Vagina (tissue), 2 donors: ENCODE measurements around the gene COLQ. TPM values are rescaled to one million over a fixed set of nuclear protein-coding genes. Genes with fewer than 3 reads are reported as not detected.

Experiments used
- DNase-seq, 2 donors: peaks; one replicate each; pipeline ENCODE4 v3.0.0-alpha.2; 2017; ENCODE audit errors: extremely low spot score in 2 of 2
- H3K27ac ChIP-seq: fragments of 200-600 bp; sonication (generic); one replicate; pipeline ENCODE4 v1.5.1; 2019
- H3K27me3 ChIP-seq: fragments of 200-600 bp; sonication (generic); one replicate; pipeline ENCODE4 v1.5.1; 2019
- H3K36me3 ChIP-seq, 2 donors: fragments of 200-600 bp; sonication (generic); one replicate each; pipeline ENCODE4 v1.5.1; 2017 to 2019
- H3K4me1 ChIP-seq: fragments of 200-600 bp; sonication (generic); one replicate; pipeline ENCODE4 v1.5.1; 2019
- H3K4me3 ChIP-seq, 2 donors: fragments of 200-600 bp; sonication (generic); 1 replicate in 1 of 2; 2 replicates in 1 of 2; pipeline ENCODE4 v1.5.1; 2016 to 2019
- H3K9me3 ChIP-seq: fragments of 200-600 bp; sonication (generic); one replicate; pipeline ENCODE4 v1.5.1; 2019
- CTCF ChIP-seq, 3 experiments: fragments of 450-650 bp in 2 of 3; fragments of 200-600 bp in 1 of 3; sonication (generic) in 1 of 3; IDR thresholded peaks; one replicate each; pipeline ENCODE4 v1.5.1; 2017 to 2019; ENCODE audit warnings: antibody characterized with exemption in 3 of 3, mild to moderate bottlenecking in 2 of 3, moderate library complexity in 2 of 3
- POLR2A ChIP-seq, 2 donors: fragments of 450-650 bp; IDR thresholded peaks; one replicate each; pipeline ENCODE4 v1.6.1; 2017; ENCODE audit warnings: antibody characterized with exemption in 2 of 2, mild to moderate bottlenecking in 2 of 2, moderate library complexity in 2 of 2
- POLR2AphosphoS5 ChIP-seq, 2 donors: sonication (generic); formaldehyde crosslinking; IDR thresholded peaks; one replicate each; pipeline ENCODE4 v1.9.0; 2017; ENCODE audit warnings: antibody characterized with exemption in 2 of 2, mild to moderate bottlenecking in 2 of 2, low read depth in 1 of 2; ENCODE audit not compliant: insufficient read depth in 1 of 2
- intact Hi-C: fragments of 100-400 bp; cut with DNase I; formaldehyde crosslinking; loops from one replicate; pipeline ENCODE4 v1.15.1; 2023
- total RNA-seq: library from RNA; depleted of rRNA; stranded (reverse); fragments of >200 nt; gene quantifications from one replicate; pipeline ENCODE4 v1.2.3, GENCODE V29; 2016

COLQ gene
- total RNA-seq, 1 donor from 2014 or later: 12.8 TPM

GRCh38 chr3:15452156-15452555, 69.3 kb downstream of the COLQ start:
- Histone ChIP-seq H3K36me3 (no peaks in the 10 kb centered on the region), H3K4me3 (no peak overlapping the region), H3K4me1 (no peaks in the 10 kb centered on the region), H3K27ac (no peak overlapping the region), H3K9me3 (no peaks in the 10 kb centered on the region), H3K27me3 (no peaks in the 10 kb centered on the region)
- TF ChIP-seq CTCF (IDR thresholded peaks at IDR 0.05) (no peak), POLR2A (IDR thresholded peaks at IDR 0.05) (no peak), POLR2AphosphoS5 (IDR thresholded peaks at IDR 0.05; ENCODE audit: insufficient read depth in 1 of 2, low read depth in 1 of 2) (no peak)
- intact Hi-C loops: loop anchor here (5.0 kb wide), 1 partner anchor 60 kb away; no protein-coding TSS in a partner anchor
- no peak for DNase-seq

- TF ChIP-seq CTCF (IDR thresholded peaks at IDR 0.05) (no peak), POLR2AphosphoS5 (IDR thresholded peaks at IDR 0.05; ENCODE audit: insufficient read depth in 1 of 2, low read depth in 1 of 2) (no peak), POLR2A (IDR thresholded peaks at IDR 0.05) (no peak)
- Histone ChIP-seq H3K4me1 (no peaks in the 10 kb centered on the region), H3K27me3 (no peaks in the 10 kb centered on the region), H3K9me3 (no peaks in the 10 kb centered on the region), H3K27ac (no peak overlapping the region), H3K4me3 (no peak overlapping the region), H3K36me3 (no peaks in the 10 kb centered on the region)
- intact Hi-C loops: loop anchor here (5.0 kb wide), 1 partner anchor 61 kb away; no protein-coding TSS in a partner anchor
- no peak for DNase-seq
Measured at GRCh38 chr3:15451216-15452113, 70.0 kb downstream of the COLQ start.

- Histone ChIP-seq H3K27me3 (no peaks in the 10 kb centered on the region), H3K4me3 (no peak overlapping the region), H3K27ac (no peak overlapping the region), H3K4me1 (no peaks in the 10 kb centered on the region), H3K9me3 (no peaks in the 10 kb centered on the region), H3K36me3 (no peaks in the 10 kb centered on the region)
- intact Hi-C loops: loop anchor here (5.0 kb wide), 1 partner anchor 62 kb away; no protein-coding TSS in a partner anchor
- TF ChIP-seq POLR2AphosphoS5 (IDR thresholded peaks at IDR 0.05; ENCODE audit: insufficient read depth in 1 of 2, low read depth in 1 of 2) (no peak), POLR2A (IDR thresholded peaks at IDR 0.05) (no peak), CTCF (IDR thresholded peaks at IDR 0.05) (no peak)
- no peak for DNase-seq
Measured at GRCh38 chr3:15450438-15451215, 70.9 kb downstream of the COLQ start.

GRCh38 chr3:15449489-15450224, 71.8 kb downstream of the COLQ start:
- H3K9me3 ChIP-seq: no peaks in the 10 kb centered on the region
- H3K4me3 ChIP-seq: no peak overlapping the region
- H3K36me3 ChIP-seq: no peaks in the 10 kb centered on the region
- no peaks in the 10 kb centered on the region for H3K4me1 ChIP-seq
- intact Hi-C loops: loop anchor here (5.0 to 10.0 kb wide), 2 partner anchors 63 to 105 kb away; no protein-coding TSS in a partner anchor
- H3K27me3 ChIP-seq: no peaks in the 10 kb centered on the region
- H3K27ac ChIP-seq: no peak overlapping the region
- TF ChIP-seq CTCF (IDR thresholded peaks at IDR 0.05) (no peak), POLR2A (IDR thresholded peaks at IDR 0.05) (no peak), POLR2AphosphoS5 (IDR thresholded peaks at IDR 0.05; ENCODE audit: insufficient read depth in 1 of 2, low read depth in 1 of 2) (no peak)
- DNase-seq: no peak
